HEK293 (cell line): ENCODE data around the gene NMRK2.
A peak's percentile ranks its signal among the peaks of the same experiment; 100 is the strongest.

Source experiments
- BCL6B ChIP-seq: fragments of 450-650 bp; formaldehyde crosslinking; IDR thresholded peaks from 2 replicates; pipeline ENCODE4 v1.5.1; 2017; ENCODE audit warnings: missing biosample characterization, missing genetic modification characterization
- GLI2 ChIP-seq: fragments of 450-650 bp; formaldehyde crosslinking; IDR thresholded peaks from 2 replicates; pipeline ENCODE4; 2017; ENCODE audit warnings: missing biosample characterization, missing genetic modification characterization, low read depth, borderline replicate concordance
- GLIS1 ChIP-seq: fragments of 450-650 bp; formaldehyde crosslinking; IDR thresholded peaks from 2 replicates; pipeline ENCODE4 v1.5.1; 2016; ENCODE audit warnings: missing biosample characterization, missing genetic modification characterization
- GLIS2 ChIP-seq: fragments of 450-650 bp; formaldehyde crosslinking; IDR thresholded peaks from 2 replicates; pipeline ENCODE4 v1.5.1; 2016; ENCODE audit warnings: missing biosample characterization, missing genetic modification characterization
- HOXD13 ChIP-seq: sonication (generic); formaldehyde crosslinking; IDR thresholded peaks from 2 replicates; pipeline ENCODE4 v1.8.0; 2022; ENCODE audit warnings: missing genetic modification reagents, borderline replicate concordance
- KLF1 ChIP-seq: fragments of 450-650 bp; formaldehyde crosslinking; IDR thresholded peaks from 2 replicates; pipeline ENCODE4 v1.5.1; 2016; ENCODE audit warnings: missing biosample characterization, missing genetic modification characterization
- KLF17 ChIP-seq: fragments of 450-650 bp; formaldehyde crosslinking; IDR thresholded peaks from 2 replicates; pipeline ENCODE4 v1.5.1; 2016; ENCODE audit warnings: missing biosample characterization, missing genetic modification characterization
- MEIS1 ChIP-seq: sonication (generic); formaldehyde crosslinking; IDR thresholded peaks from 2 replicates; pipeline ENCODE4 v1.8.1; 2022; ENCODE audit warnings: missing genetic modification reagents, mild to moderate bottlenecking, borderline replicate concordance
- MZF1 ChIP-seq: fragments of 450-650 bp; formaldehyde crosslinking; IDR thresholded peaks from 2 replicates; pipeline ENCODE4 v1.5.1; 2017; ENCODE audit warnings: missing biosample characterization, missing genetic modification characterization, borderline replicate concordance
- RBAK ChIP-seq: fragments of 450-650 bp; formaldehyde crosslinking; IDR thresholded peaks from 2 replicates; pipeline ENCODE4 v1.5.1; 2016; ENCODE audit warnings: missing biosample characterization, missing genetic modification characterization
- ZFHX2 ChIP-seq: fragments of 450-650 bp; formaldehyde crosslinking; conservative IDR thresholded peaks from 2 replicates; pipeline ENCODE4 v1.5.1; 2016; ENCODE audit warnings: missing biosample characterization, missing genetic modification characterization
- ZFP3 ChIP-seq: fragments of 450-650 bp; formaldehyde crosslinking; IDR thresholded peaks from 2 replicates; pipeline ENCODE4 v1.5.1; 2016; ENCODE audit warnings: low read depth, missing biosample characterization, missing genetic modification characterization
- ZIC2 ChIP-seq: fragments of 450-650 bp; formaldehyde crosslinking; IDR thresholded peaks from 2 replicates; pipeline ENCODE4 v1.5.1; 2016; ENCODE audit warnings: missing biosample characterization, missing genetic modification characterization
- ZNF138 ChIP-seq: fragments of 450-650 bp; formaldehyde crosslinking; IDR thresholded peaks from 2 replicates; pipeline ENCODE4 v1.5.1; 2016; ENCODE audit warnings: missing biosample characterization, missing genetic modification characterization, borderline replicate concordance
- ZNF146 ChIP-seq: fragments of 450-650 bp; formaldehyde crosslinking; IDR thresholded peaks from 2 replicates; pipeline ENCODE4 v1.5.1; 2016; ENCODE audit warnings: missing biosample characterization, missing genetic modification characterization
- ZNF2 ChIP-seq: fragments of 450-650 bp; formaldehyde crosslinking; IDR thresholded peaks from 2 replicates; pipeline ENCODE4 v1.5.1; 2016; ENCODE audit warnings: missing biosample characterization, missing genetic modification characterization
- ZNF221 ChIP-seq: fragments of 450-650 bp; formaldehyde crosslinking; IDR thresholded peaks from 2 replicates; pipeline ENCODE4 v1.5.1; 2017; ENCODE audit warnings: missing biosample characterization, missing genetic modification characterization, borderline replicate concordance
- ZNF24 ChIP-seq: fragments of 450-650 bp; formaldehyde crosslinking; IDR thresholded peaks from 2 replicates; pipeline ENCODE4 v1.5.1; 2016; ENCODE audit warnings: missing biosample characterization, missing genetic modification characterization
- ZNF248 ChIP-seq: fragments of 450-650 bp; formaldehyde crosslinking; IDR thresholded peaks from 2 replicates; pipeline ENCODE4 v1.5.1; 2017; ENCODE audit warnings: missing biosample characterization, missing genetic modification characterization
- ZNF292 ChIP-seq: fragments of 450-650 bp; formaldehyde crosslinking; IDR thresholded peaks from 2 replicates; pipeline ENCODE4 v1.5.1; 2016; ENCODE audit warnings: low read depth, missing biosample characterization, missing genetic modification characterization, borderline replicate concordance
- ZNF311 ChIP-seq: fragments of 450-650 bp; formaldehyde crosslinking; IDR thresholded peaks from 2 replicates; pipeline ENCODE4 v1.5.1; 2017; ENCODE audit warnings: missing biosample characterization, missing genetic modification characterization, borderline replicate concordance
- ZNF37A ChIP-seq: fragments of 450-650 bp; IDR thresholded peaks from 2 replicates; pipeline ENCODE4 v1.5.1; 2018; ENCODE audit warnings: missing biosample characterization, missing genetic modification characterization
- ZNF398 ChIP-seq: fragments of 450-650 bp; formaldehyde crosslinking; IDR thresholded peaks from 2 replicates; pipeline ENCODE4 v1.5.1; 2017; ENCODE audit warnings: missing biosample characterization, missing genetic modification characterization
- ZNF433 ChIP-seq: fragments of 450-650 bp; formaldehyde crosslinking; IDR thresholded peaks from 2 replicates; pipeline ENCODE4 v1.5.1; 2016; ENCODE audit warnings: missing biosample characterization, missing genetic modification characterization, low read depth
- ZNF513 ChIP-seq: fragments of 450-650 bp; IDR thresholded peaks from 2 replicates; pipeline ENCODE4 v1.5.1; 2018; ENCODE audit warnings: missing biosample characterization, missing genetic modification characterization
- ZNF544 ChIP-seq: fragments of 450-650 bp; formaldehyde crosslinking; IDR thresholded peaks from 2 replicates; pipeline ENCODE4 v1.5.0; 2017; ENCODE audit warnings: missing biosample characterization, missing genetic modification characterization
- ZNF560 ChIP-seq: fragments of 450-650 bp; formaldehyde crosslinking; IDR thresholded peaks from 2 replicates; pipeline ENCODE4 v1.5.1; 2017; ENCODE audit warnings: missing biosample characterization, missing genetic modification characterization, borderline replicate concordance
- ZNF837 ChIP-seq: fragments of 450-650 bp; formaldehyde crosslinking; IDR thresholded peaks from 2 replicates; pipeline ENCODE4 v1.5.1; 2016; ENCODE audit warnings: missing biosample characterization, missing genetic modification characterization
- ZSCAN16 ChIP-seq: fragments of 450-650 bp; formaldehyde crosslinking; IDR thresholded peaks from 2 replicates; pipeline ENCODE4 v1.5.1; 2016; ENCODE audit warnings: missing biosample characterization, missing genetic modification characterization
- ZSCAN18 ChIP-seq: fragments of 450-650 bp; formaldehyde crosslinking; IDR thresholded peaks from 2 replicates; pipeline ENCODE4 v1.5.1; 2016; ENCODE audit warnings: missing biosample characterization, missing genetic modification characterization
- ZXDB ChIP-seq: fragments of 450-650 bp; formaldehyde crosslinking; IDR thresholded peaks from 2 replicates; pipeline ENCODE4 v1.5.1; 2016; ENCODE audit warnings: missing biosample characterization, missing genetic modification characterization

The NMRK2 gene

GRCh38 chr19:3983936-3984583, 51.2 kb downstream of the NMRK2 start (continued):
- TF ChIP-seq KLF17 (peak; percentile 30; the same call in 1 of the 2 replicates), GLIS1 (tag by site-specific recombination) (no peak), ZNF513 (tag by site-specific recombination) (no peak), ZNF146 (tag by site-specific recombination) (peak; percentile 22; the same call in 1 of the 2 replicates), BCL6B (tag by site-specific recombination) (no peak), GLIS2 (tag by site-specific recombination) (no peak), ZNF560 (tag by site-specific recombination) (no peak), ZNF433 (tag by site-specific recombination) (no peak), ZNF248 (tag by site-specific recombination) (no peak), ZNF311 (tag by site-specific recombination) (no peak), ZFP3 (tag by site-specific recombination) (no peak), RBAK (tag by site-specific recombination) (no peak), ZIC2 (peak; percentile 58), ZSCAN16 (tag by site-specific recombination) (no peak), ZXDB (peak; percentile 24; the same call in 1 of the 2 replicates), ZNF292 (tag by site-specific recombination) (no peak), ZNF37A (tag by site-specific recombination) (no peak), ZNF837 (tag by site-specific recombination) (no peak), ZNF398 (no peak), MEIS1 (CRISPR knock-in tag) (no peak), ZNF2 (tag by site-specific recombination) (peak; percentile 66), KLF1 (tag by site-specific recombination) (no peak), GLI2 (tag by site-specific recombination) (no peak), ZNF138 (no peak), HOXD13 (CRISPR knock-in tag) (no peak), ZNF544 (no peak), ZNF221 (tag by site-specific recombination) (no peak), ZSCAN18 (tag by site-specific recombination) (no peak), MZF1 (tag by site-specific recombination) (no peak), ZFHX2 (tag by site-specific recombination) (peak; percentile 68), ZNF24 (no peak)
